Astrocyte (in vitro differentiated cells and primary cell): ENCODE data around the gene ENO3. TPM values are rescaled to one million over a fixed set of nuclear protein-coding genes. Genes with fewer than 3 reads are reported as not detected.
A peak's percentile ranks its signal among the peaks of the same experiment; 100 is the strongest.

Experiments
- DNase-seq: peaks from one replicate; pipeline ENCODE4 v3.0.0-alpha.2; 2010; ENCODE audit warnings: low read depth
- FAIRE-seq: peaks from 2 replicates; lab custom pipeline; 2011; peaks lifted over from hg19 to GRCh38; lab: Jason Lieb, UNC
- H2AFZ ChIP-seq: 2 replicates; pipeline ENCODE4 v1.6.0; 2012; ENCODE audit warnings: low read depth, low read length, inconsistent platforms
- H3K27ac ChIP-seq: 2 replicates; pipeline ENCODE4 v1.5.1; 2011; ENCODE audit warnings: low read depth, low read length, inconsistent platforms
- H3K27me3 ChIP-seq: 2 replicates; pipeline ENCODE4 v1.6.0; 2011; ENCODE audit warnings: low read length, inconsistent platforms; ENCODE audit not compliant: insufficient read depth
- H3K36me3 ChIP-seq: 2 replicates; pipeline ENCODE4 v1.5.1; 2011; ENCODE audit warnings: low read length, inconsistent platforms; ENCODE audit not compliant: insufficient read depth
- H3K4me1 ChIP-seq: 2 replicates; pipeline ENCODE4 v1.5.1; 2011; ENCODE audit warnings: low read length, inconsistent platforms; ENCODE audit not compliant: insufficient read depth
- H3K4me2 ChIP-seq: 2 replicates; pipeline ENCODE4 v1.6.0; 2012; ENCODE audit warnings: low read length, inconsistent platforms
- H3K4me3 ChIP-seq: 2 replicates; pipeline ENCODE4 v1.5.1; 2011; ENCODE audit warnings: low read depth, mild to moderate bottlenecking, low read length, inconsistent platforms; ENCODE audit not compliant: insufficient read depth
- H3K79me2 ChIP-seq: 2 replicates; pipeline ENCODE4 v1.6.0; 2012; ENCODE audit warnings: mild to moderate bottlenecking, low read length, inconsistent platforms; ENCODE audit not compliant: insufficient read depth
- H3K9ac ChIP-seq: 2 replicates; pipeline ENCODE4 v1.6.0; 2012; ENCODE audit warnings: mild to moderate bottlenecking, low read length, inconsistent platforms
- H3K9me3 ChIP-seq: 2 replicates; pipeline ENCODE4 v1.5.1; 2012; ENCODE audit warnings: low read depth, mild to moderate bottlenecking, low read length, inconsistent platforms; ENCODE audit not compliant: insufficient read depth
- H4K20me1 ChIP-seq: 2 replicates; pipeline ENCODE4 v1.6.0; 2012; ENCODE audit warnings: low read length, inconsistent platforms; ENCODE audit not compliant: insufficient read depth
- H3K27ac Mint-ChIP-seq: one replicate; pipeline ENCODE4 v1.8.0; 2021; ENCODE audit warnings: mild to moderate bottlenecking, mixed read lengths; ENCODE audit not compliant: unreplicated experiment
- H3K27me3 Mint-ChIP-seq: one replicate; pipeline ENCODE4 v1.8.0; 2021; ENCODE audit warnings: low read depth, mixed read lengths; ENCODE audit not compliant: unreplicated experiment
- H3K36me3 Mint-ChIP-seq: one replicate; pipeline ENCODE4 v1.8.0; 2021; ENCODE audit warnings: low read depth, mixed read lengths; ENCODE audit not compliant: unreplicated experiment
- H3K4me1 Mint-ChIP-seq: one replicate; pipeline ENCODE4 v1.8.0; 2021; ENCODE audit warnings: low read depth, mixed read lengths; ENCODE audit not compliant: unreplicated experiment
- H3K4me3 Mint-ChIP-seq: one replicate; pipeline ENCODE4 v1.8.0; 2021; ENCODE audit warnings: mild to moderate bottlenecking, moderate library complexity, mixed read lengths; ENCODE audit not compliant: unreplicated experiment
- H3K9me3 Mint-ChIP-seq: one replicate; pipeline ENCODE4 v1.8.0; 2021; ENCODE audit warnings: mild to moderate bottlenecking, mixed read lengths; ENCODE audit not compliant: unreplicated experiment
- EZH2 ChIP-seq: IDR thresholded peaks from 2 replicates; pipeline ENCODE4 v1.6.1; 2012; ENCODE audit warnings: mild to moderate bottlenecking, low read length, inconsistent platforms; ENCODE audit not compliant: insufficient read depth
- total RNA-seq: library from RNA; stranded (reverse); gene quantifications from 2 replicates; pipeline ENCODE4 v1.2.1, GENCODE V29; 2021
- TF ChIP-seq, protein P1 (sequence below): IDR thresholded peaks from 2 replicates; pipeline ENCODE4 v1.5.1; 2011; ENCODE audit warnings: low read depth, mild to moderate bottlenecking, inconsistent platforms, low read length, moderate library complexity; ENCODE audit not compliant: insufficient read depth

Gene ENO3
- total RNA-seq, 1 donor from 2014 or later, result 20.4 TPM

- Histone ChIP-seq H3K9me3 (no peaks in the 10 kb centered on the region), H3K4me2 (no peak overlapping the region), H3K27ac (no peak overlapping the region), H3K4me1 (peaks cover 2% of the 10 kb centered on the region), H2AFZ (no peak overlapping the region), H3K27me3 (no peaks in the 10 kb centered on the region), H3K79me2 (no peaks in the 10 kb centered on the region), H3K9ac (no peak overlapping the region), H3K36me3 (peaks cover 13% of the 10 kb centered on the region), H3K4me3 (no peak overlapping the region), H4K20me1 (peaks cover 25% of the 10 kb centered on the region)
- Mint-ChIP-seq H3K4me3 (no peak overlapping the region), H3K36me3 (peaks cover 36% of the 10 kb centered on the region), H3K27ac (no peak overlapping the region), H3K27me3 (no peaks in the 10 kb centered on the region), H3K4me1 (peaks cover 6% of the 10 kb centered on the region), H3K9me3 (no peaks in the 10 kb centered on the region)
- no peak for FAIRE-seq
- TF ChIP-seq, protein P1, sequence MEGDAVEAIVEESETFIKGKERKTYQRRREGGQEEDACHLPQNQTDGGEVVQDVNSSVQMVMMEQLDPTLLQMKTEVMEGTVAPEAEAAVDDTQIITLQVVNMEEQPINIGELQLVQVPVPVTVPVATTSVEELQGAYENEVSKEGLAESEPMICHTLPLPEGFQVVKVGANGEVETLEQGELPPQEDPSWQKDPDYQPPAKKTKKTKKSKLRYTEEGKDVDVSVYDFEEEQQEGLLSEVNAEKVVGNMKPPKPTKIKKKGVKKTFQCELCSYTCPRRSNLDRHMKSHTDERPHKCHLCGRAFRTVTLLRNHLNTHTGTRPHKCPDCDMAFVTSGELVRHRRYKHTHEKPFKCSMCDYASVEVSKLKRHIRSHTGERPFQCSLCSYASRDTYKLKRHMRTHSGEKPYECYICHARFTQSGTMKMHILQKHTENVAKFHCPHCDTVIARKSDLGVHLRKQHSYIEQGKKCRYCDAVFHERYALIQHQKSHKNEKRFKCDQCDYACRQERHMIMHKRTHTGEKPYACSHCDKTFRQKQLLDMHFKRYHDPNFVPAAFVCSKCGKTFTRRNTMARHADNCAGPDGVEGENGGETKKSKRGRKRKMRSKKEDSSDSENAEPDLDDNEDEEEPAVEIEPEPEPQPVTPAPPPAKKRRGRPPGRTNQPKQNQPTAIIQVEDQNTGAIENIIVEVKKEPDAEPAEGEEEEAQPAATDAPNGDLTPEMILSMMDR, result peak; percentile 58
- no peak for TF ChIP-seq EZH2
- peak; percentile 14 for DNase-seq
Measured at GRCh38 chr17:4980644-4981216, 29.8 kb downstream of the ENO3 start.

DNA sequence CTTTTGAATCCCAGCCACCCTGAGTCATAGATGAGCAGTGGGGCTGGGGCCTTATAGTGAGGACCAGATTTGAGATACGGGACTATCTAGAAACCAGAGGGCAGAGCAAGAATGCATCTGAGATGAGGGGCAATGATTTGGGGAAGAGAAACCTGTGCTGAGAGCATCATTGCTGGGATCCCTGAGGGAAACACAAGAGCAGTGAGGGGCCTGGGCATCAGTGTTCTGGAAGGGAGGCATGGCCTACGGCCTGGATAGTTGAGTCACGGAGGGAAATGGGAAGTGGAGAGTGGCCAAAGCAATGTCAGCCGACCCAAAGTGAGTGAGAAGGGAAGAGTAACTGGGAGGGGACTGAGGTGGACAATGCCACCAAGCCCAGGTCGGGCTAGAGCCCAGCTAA, 31.4 kb downstream of the ENO3 start:
- TF ChIP-seq, protein P1, result no peak
- TF ChIP-seq EZH2, result no peak
- H3K9me3 ChIP-seq, result no peaks in the 10 kb centered on the region
- Mint-ChIP-seq H3K9me3 (no peaks in the 10 kb centered on the region), H3K27ac (no peak overlapping the region), H3K27me3 (no peaks in the 10 kb centered on the region), H3K4me3 (no peak overlapping the region), H3K4me1 (peaks cover 10% of the 10 kb centered on the region), H3K36me3 (peaks cover 31% of the 10 kb centered on the region)
- H4K20me1 ChIP-seq, result peaks cover 25% of the 10 kb centered on the region
- no peaks in the 10 kb centered on the region for H3K27me3 ChIP-seq
- H3K4me1 ChIP-seq, result peaks cover 10% of the 10 kb centered on the region
- H3K36me3 ChIP-seq, result peaks cover 9% of the 10 kb centered on the region
- H3K79me2 ChIP-seq, result peaks cover 9% of the 10 kb centered on the region
- no peak overlapping the region for H3K9ac ChIP-seq
- no peak for FAIRE-seq
- H3K4me2 ChIP-seq, result no peak overlapping the region
- no peak for DNase-seq
- H2AFZ ChIP-seq, result no peak overlapping the region
- no peak overlapping the region for H3K27ac ChIP-seq
- H3K4me3 ChIP-seq, result no peak overlapping the region

- FAIRE-seq (no peak), DNase-seq (no peak)
- Mint-ChIP-seq H3K4me1 (peaks cover 19% of the 10 kb centered on the region), H3K27ac (peak overlapping the region; percentile 80), H3K36me3 (peaks cover 10% of the 10 kb centered on the region), H3K9me3 (no peaks in the 10 kb centered on the region), H3K4me3 (peak overlapping the region; percentile 88), H3K27me3 (no peaks in the 10 kb centered on the region)
- peak overlapping the region; percentile 79 for H3K4me3 ChIP-seq
- no peak overlapping the region for H3K27ac ChIP-seq
- H3K4me2 ChIP-seq, result peak overlapping the region; percentile 98
- H4K20me1 ChIP-seq, result peaks cover 4% of the 10 kb centered on the region
- no peaks in the 10 kb centered on the region for H3K9me3 ChIP-seq
- peaks cover 24% of the 10 kb centered on the region for H3K4me1 ChIP-seq
- no peaks in the 10 kb centered on the region for H3K27me3 ChIP-seq
- no peak overlapping the region for H2AFZ ChIP-seq
- H3K79me2 ChIP-seq, result peaks cover 23% of the 10 kb centered on the region
- H3K9ac ChIP-seq, result peak overlapping the region; percentile 83
- no peak for TF ChIP-seq EZH2
- TF ChIP-seq, protein P1, result no peak
- H3K36me3 ChIP-seq, result peaks cover 3% of the 10 kb centered on the region
Measured at GRCh38 chr17:4986403-4986802, 35.5 kb downstream of the ENO3 start.
